Measurements from ENCODE around the gene PNISR. TPM values are rescaled to one million over a fixed set of nuclear protein-coding genes. Genes with fewer than 3 reads are reported as not detected.

PNISR gene
- total RNA-seq, 4 donors from 2014 or later: 143 to 193 (median 165) TPM

GRCh38 chr6:99353126-99353525 lies 72.0 kb downstream of the PNISR start:
- WGBS, 2 donors: 71 to 75% methylated on average over 9 of the region's 9 CpGs
- no peak for DNase-seq (ENCODE audit: low spot score in 2 of 2)
- Histone ChIP-seq H3K4me3 (no peak overlapping the region), H3K4me1 (peaks cover 0 to 13% (median 2%) of the 10 kb centered on the region in 4 donors), H3K27me3 (peaks cover 0 to 27% of the 10 kb centered on the region in 2 donors), H3K36me3 (no peaks in the 10 kb centered on the region), H3K9me3 (no peaks in the 10 kb centered on the region), H3K27ac (no peak overlapping the region)
- no peak for TF ChIP-seq EP300 (IDR thresholded peaks at IDR 0.05)
- TF ChIP-seq POLR2A (IDR thresholded peaks at IDR 0.05): no peak
- TF ChIP-seq, protein P1, sequence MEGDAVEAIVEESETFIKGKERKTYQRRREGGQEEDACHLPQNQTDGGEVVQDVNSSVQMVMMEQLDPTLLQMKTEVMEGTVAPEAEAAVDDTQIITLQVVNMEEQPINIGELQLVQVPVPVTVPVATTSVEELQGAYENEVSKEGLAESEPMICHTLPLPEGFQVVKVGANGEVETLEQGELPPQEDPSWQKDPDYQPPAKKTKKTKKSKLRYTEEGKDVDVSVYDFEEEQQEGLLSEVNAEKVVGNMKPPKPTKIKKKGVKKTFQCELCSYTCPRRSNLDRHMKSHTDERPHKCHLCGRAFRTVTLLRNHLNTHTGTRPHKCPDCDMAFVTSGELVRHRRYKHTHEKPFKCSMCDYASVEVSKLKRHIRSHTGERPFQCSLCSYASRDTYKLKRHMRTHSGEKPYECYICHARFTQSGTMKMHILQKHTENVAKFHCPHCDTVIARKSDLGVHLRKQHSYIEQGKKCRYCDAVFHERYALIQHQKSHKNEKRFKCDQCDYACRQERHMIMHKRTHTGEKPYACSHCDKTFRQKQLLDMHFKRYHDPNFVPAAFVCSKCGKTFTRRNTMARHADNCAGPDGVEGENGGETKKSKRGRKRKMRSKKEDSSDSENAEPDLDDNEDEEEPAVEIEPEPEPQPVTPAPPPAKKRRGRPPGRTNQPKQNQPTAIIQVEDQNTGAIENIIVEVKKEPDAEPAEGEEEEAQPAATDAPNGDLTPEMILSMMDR (IDR thresholded peaks at IDR 0.05): no peak

DNA sequence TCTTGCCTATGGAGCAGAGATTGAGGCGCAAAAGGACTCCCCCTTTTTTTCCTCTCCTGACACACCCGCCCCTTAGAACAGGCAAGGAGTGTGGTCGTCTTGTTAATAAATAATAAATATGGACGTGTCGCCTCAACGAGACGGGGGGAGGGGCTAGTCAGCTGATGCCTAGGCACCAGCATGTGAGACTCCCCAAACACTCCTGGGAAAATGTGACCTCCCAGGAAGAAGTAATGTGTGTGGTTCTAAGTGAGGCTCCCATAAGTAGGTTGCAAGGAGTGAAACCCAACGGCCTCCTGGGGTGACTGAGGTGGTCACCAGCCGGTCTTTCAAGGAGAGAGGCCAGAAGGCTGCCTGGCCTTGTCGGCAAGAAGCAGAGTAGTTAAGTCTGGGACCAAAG lies 74.5 kb downstream of the PNISR start:
- Histone ChIP-seq H3K27ac (no peak overlapping the region), H3K4me3 (no peak overlapping the region), H3K9me3 (no peaks in the 10 kb centered on the region), H3K4me1 (peaks cover 0 to 13% (median 2%) of the 10 kb centered on the region in 4 donors), H3K36me3 (no peaks in the 10 kb centered on the region), H3K27me3 (peaks cover 0 to 29% of the 10 kb centered on the region in 2 donors)
- no peak for DNase-seq (ENCODE audit: low spot score in 2 of 2)
- 30 to 38% methylated on average over 10 of the region's 10 CpGs for WGBS, 2 donors
- TF ChIP-seq, protein P1 (IDR thresholded peaks at IDR 0.05): no peak
- TF ChIP-seq POLR2A (IDR thresholded peaks at IDR 0.05) (no peak), EP300 (IDR thresholded peaks at IDR 0.05) (no peak)

GRCh38 chr6:99349171-99350141 lies 75.7 kb downstream of the PNISR start, which contains the start of gene FAXC:
Gene FAXC (minus strand): TSS chr6:99349674. CDS start chr6:99349372, 302 bp downstream.
- peaks cover 0 to 13% (median 2%) of the 10 kb centered on the region in 4 donors for H3K4me1 ChIP-seq
- peak within 1 kb of the TSS; percentile 36 to 69 (median 42) for H3K4me3 ChIP-seq
- no peaks in the 10 kb centered on the region for H3K9me3 ChIP-seq
- H3K27ac ChIP-seq: no peak within 1 kb of the TSS
- TF ChIP-seq POLR2A (IDR thresholded peaks at IDR 0.05): no peak
- TF ChIP-seq EP300 (IDR thresholded peaks at IDR 0.05): no peak
- TF ChIP-seq, protein P1 (IDR thresholded peaks at IDR 0.05): no peak
- peaks cover 0 to 29% of the 10 kb centered on the region in 2 donors for H3K27me3 ChIP-seq
- H3K36me3 ChIP-seq: no peaks in the 10 kb centered on the region
- DNase-seq (ENCODE audit: low spot score in 2 of 2): no peak
- 0 to 2% methylated on average over 45 to 68 of the region's 108 CpGs for WGBS, 2 donors

- H3K27me3 ChIP-seq: peaks cover 0 to 29% of the 10 kb centered on the region in 2 donors
- H3K27ac ChIP-seq: no peak overlapping the region
- WGBS, 2 donors: 52 to 55% methylated on average over 23 to 25 of the region's 25 CpGs
- TF ChIP-seq EP300 (IDR thresholded peaks at IDR 0.05) (no peak), POLR2A (IDR thresholded peaks at IDR 0.05) (no peak)
- TF ChIP-seq, protein P1 (IDR thresholded peaks at IDR 0.05): no peak
- H3K4me1 ChIP-seq: peaks cover 0 to 13% (median 2%) of the 10 kb centered on the region in 4 donors
- H3K9me3 ChIP-seq: no peaks in the 10 kb centered on the region
- H3K4me3 ChIP-seq: peak overlapping the region; percentile 27 to 69 (median 36)
- H3K36me3 ChIP-seq: no peaks in the 10 kb centered on the region
- DNase-seq (ENCODE audit: low spot score in 2 of 2): no peak
These were observed 76.6 kb downstream of the PNISR start for GRCh38 chr6:99348288-99349170.

Other genes starting within 250 kb of the PNISR start
- gene FAXC, start 75.6 kb downstream of the PNISR start, total RNA-seq: 1 to 10 TPM in 1 of 4 donors, under 1 TPM in 3; under 0.01 to 2.4 (median 0.44) TPM
- gene COQ3, start 31.1 kb downstream of the PNISR start, total RNA-seq: 1 to 10 TPM in 3 of 4 donors, under 1 TPM in 1; 0.98 to 6.6 (median 2.1) TPM
- 10 to 100 TPM; 15.7 to 37.5 (median 30.1) TPM for gene USP45, start 90.1 kb upstream of the PNISR start, total RNA-seq
- gene CCNC, start 143.4 kb upstream of the PNISR start, total RNA-seq: 10 to 100 TPM; 22.7 to 48.3 (median 30.3) TPM
- not detected for gene PRDM13, start 181.5 kb upstream of the PNISR start, total RNA-seq

Measured in tibial nerve (tissue), 4 donors.